Measurements from ENCODE around the gene EFS. TPM values are rescaled to one million over a fixed set of nuclear protein-coding genes. Genes with fewer than 3 reads are reported as not detected.
"Not testable (repeated sequence)": the region's sequence is repeated elsewhere in the genome, so short reads cannot be mapped to it uniquely, and the experiment has no call there.

EFS gene
- total and polyA plus RNA-seq, 7 donors: 0.46 to 19.9 (median 10.0) TPM

DNA sequence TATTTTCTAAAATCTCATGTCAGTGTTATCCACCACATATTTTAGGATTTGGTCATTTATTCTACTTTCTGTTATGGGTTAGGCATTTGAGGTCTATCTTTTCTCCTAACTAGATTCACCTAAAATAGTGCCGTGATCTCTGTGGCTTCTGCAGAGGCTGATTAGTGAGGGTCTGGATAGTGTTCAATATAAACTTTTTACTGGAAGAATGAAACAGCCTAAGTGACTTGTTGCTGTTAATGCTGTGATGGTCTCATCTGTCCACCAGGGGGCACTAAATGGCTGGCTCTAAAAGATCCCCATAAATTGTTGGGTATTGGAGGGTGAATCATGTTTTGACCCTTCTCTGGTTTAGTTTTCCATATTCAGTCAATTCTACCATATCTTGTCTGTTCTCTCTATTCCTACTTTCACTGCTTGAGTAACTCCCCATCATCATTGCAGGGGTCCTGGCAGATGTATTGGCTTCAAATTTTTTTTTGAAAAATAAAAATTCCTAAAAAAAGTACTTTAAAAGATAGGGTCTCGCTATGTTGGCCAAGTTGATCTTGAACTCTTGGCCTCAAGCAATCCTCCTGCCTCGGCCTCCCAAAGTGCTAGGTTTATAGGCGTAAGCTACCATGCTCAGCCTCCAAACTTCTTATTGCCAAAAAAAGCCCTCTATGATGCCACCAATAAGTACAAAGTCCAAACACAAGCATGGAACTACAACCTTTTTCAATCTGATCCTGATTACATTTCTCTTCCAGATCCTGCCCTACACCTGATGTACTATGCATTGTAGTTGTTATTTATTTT, 36.8 kb downstream of the EFS start:
- intact Hi-C loops (cut with DNase I): loop anchor here (1.0 to 10.0 kb wide), 3 partner anchors 52 to 227 kb away; partner anchors contain the start of genes NGDN, THTPA and ZFHX2
- H3K4me1 ChIP-seq: peaks cover 0 to 14% (median 5%) of the 10 kb centered on the region in 4 donors
- 32 to 48% methylated on average over 4 of the region's 4 CpGs for WGBS, 2 donors
- H3K27me3 ChIP-seq: no peaks in the 10 kb centered on the region
- H3K9me3 ChIP-seq: no peaks in the 10 kb centered on the region
- H3K36me3 ChIP-seq: peaks cover 17 to 26% (median 19%) of the 10 kb centered on the region in 4 donors
- H3K27ac ChIP-seq: no peak overlapping the region
- TF ChIP-seq, protein P1, sequence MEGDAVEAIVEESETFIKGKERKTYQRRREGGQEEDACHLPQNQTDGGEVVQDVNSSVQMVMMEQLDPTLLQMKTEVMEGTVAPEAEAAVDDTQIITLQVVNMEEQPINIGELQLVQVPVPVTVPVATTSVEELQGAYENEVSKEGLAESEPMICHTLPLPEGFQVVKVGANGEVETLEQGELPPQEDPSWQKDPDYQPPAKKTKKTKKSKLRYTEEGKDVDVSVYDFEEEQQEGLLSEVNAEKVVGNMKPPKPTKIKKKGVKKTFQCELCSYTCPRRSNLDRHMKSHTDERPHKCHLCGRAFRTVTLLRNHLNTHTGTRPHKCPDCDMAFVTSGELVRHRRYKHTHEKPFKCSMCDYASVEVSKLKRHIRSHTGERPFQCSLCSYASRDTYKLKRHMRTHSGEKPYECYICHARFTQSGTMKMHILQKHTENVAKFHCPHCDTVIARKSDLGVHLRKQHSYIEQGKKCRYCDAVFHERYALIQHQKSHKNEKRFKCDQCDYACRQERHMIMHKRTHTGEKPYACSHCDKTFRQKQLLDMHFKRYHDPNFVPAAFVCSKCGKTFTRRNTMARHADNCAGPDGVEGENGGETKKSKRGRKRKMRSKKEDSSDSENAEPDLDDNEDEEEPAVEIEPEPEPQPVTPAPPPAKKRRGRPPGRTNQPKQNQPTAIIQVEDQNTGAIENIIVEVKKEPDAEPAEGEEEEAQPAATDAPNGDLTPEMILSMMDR (IDR thresholded peaks at IDR 0.05): peak; percentile 77 to 90 (median 85)
- no peak for TF ChIP-seq POLR2AphosphoS5 (IDR thresholded peaks at IDR 0.05)
- no peak overlapping the region for H3K4me3 ChIP-seq
- peak; percentile 87 for DNase-seq

DNA sequence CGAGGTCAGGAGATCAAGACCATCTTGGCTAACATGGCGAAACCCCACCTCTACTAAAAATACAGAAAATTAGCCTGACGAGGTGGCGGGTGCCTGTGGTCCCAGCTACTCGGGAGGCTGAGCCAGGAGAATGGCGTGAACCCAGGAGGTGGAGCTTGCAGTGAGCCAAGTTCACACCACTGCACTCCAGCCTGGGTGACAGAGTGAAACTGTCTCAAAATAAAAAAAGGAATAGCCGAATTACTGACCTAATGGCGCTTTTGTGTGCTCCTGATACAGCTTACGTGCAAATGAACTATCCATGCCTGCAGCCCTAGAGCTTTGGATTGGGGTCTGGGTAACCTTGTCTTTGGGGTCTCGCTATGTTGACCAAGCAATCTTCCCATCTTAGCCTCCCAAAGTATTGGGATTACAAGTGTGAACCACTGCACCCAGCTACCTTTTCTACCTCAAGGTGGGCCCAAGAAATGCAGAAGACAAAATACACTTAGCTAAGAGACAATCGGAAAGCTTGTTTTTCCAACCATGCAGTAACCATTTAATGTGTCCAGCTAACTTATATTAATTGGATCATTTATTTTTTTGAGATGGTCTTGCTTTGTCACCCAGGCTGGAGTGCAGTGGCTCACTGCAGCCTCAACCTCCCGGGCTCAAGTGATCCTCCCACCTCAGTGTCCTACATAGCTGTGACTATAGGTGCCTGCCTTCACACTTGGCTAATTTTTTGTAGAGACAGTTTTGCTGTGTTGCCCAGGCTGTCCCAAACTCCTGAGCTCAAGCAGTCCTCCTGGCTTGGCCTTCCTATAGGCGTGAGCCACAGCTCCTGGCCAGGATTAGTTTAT, 38.3 kb downstream of the EFS start:
- Histone ChIP-seq H3K9me3 (no peaks in the 10 kb centered on the region), H3K27ac (no peak overlapping the region), H3K4me3 (no peak overlapping the region), H3K36me3 (peaks cover 17 to 32% (median 19%) of the 10 kb centered on the region in 4 donors), H3K4me1 (peaks cover 0 to 25% (median 17%) of the 10 kb centered on the region in 4 donors), H3K27me3 (no peaks in the 10 kb centered on the region)
- TF ChIP-seq, protein P1 (IDR thresholded peaks at IDR 0.05): no peak
- TF ChIP-seq POLR2A (IDR thresholded peaks at IDR 0.05) (no peak), POLR2AphosphoS5 (IDR thresholded peaks at IDR 0.05) (no peak), EP300 (IDR thresholded peaks at IDR 0.05) (no peak)
- intact Hi-C loops (cut with DNase I): loop anchor here (5.0 to 10.0 kb wide), 2 partner anchors 141 to 228 kb away; partner anchors contain the start of genes NGDN, THTPA and ZFHX2
- no peak for DNase-seq
- 78 to 86% methylated on average over 13 of the region's 13 CpGs for WGBS, 2 donors

DNA sequence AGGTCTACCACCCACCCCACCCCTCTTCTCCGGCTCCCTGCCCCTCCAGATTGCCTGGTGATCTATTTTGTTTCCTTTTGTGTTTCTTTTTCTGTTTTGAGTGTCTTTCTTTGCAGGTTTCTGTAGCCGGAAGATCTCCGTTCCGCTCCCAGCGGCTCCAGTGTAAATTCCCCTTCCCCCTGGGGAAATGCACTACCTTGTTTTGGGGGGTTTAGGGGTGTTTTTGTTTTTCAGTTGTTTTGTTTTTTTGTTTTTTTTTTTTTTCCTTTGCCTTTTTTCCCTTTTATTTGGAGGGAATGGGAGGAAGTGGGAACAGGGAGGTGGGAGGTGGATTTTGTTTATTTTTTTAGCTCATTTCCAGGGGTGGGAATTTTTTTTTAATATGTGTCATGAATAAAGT, 39.2 kb downstream of the EFS start:
- H3K4me3 ChIP-seq, DNase-seq, H3K27ac ChIP-seq, H3K9me3 ChIP-seq, H3K27me3 ChIP-seq: not testable (repeated sequence)
- intact Hi-C loops (cut with DNase I): loop anchor here (5.0 to 10.0 kb wide), 2 partner anchors 142 to 229 kb away; partner anchors contain the start of genes NGDN, THTPA and ZFHX2
- peaks cover 17 to 32% (median 19%) of the 10 kb centered on the region in 4 donors for H3K36me3 ChIP-seq
- peaks cover 0 to 25% (median 17%) of the 10 kb centered on the region in 4 donors for H3K4me1 ChIP-seq
- WGBS, 2 donors: 95 to 96% methylated on average over 5 of the region's 5 CpGs

DNA sequence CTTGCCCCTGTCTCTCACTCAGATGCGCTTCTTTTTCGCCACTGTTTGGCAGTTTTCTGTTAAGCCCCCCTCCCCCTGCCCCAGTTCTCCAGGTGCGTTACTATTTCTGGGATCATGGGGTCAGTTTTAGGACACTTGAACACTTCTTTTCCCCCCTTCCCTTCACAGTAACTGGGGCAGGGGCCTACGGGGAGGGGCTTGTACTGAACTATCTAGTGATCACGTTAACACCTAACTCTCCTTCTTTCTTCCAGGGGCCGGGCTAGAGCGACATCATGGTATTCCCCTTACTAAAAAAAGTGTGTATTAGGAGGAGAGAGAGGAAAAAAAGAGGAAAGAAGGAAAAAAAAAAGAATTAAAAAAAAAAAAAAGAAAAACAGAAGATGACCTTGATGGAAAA, 40.0 kb downstream of the EFS start:
- H3K9me3 ChIP-seq: no peaks in the 10 kb centered on the region
- H3K36me3 ChIP-seq: peaks cover 17 to 32% (median 19%) of the 10 kb centered on the region in 4 donors
- WGBS, 2 donors: 87 to 93% methylated on average over 7 of the region's 7 CpGs
- TF ChIP-seq POLR2A (IDR thresholded peaks at IDR 0.05) (no peak), EP300 (IDR thresholded peaks at IDR 0.05) (no peak), POLR2AphosphoS5 (IDR thresholded peaks at IDR 0.05) (no peak)
- TF ChIP-seq, protein P1 (IDR thresholded peaks at IDR 0.05): no peak
- H3K27ac ChIP-seq: no peak overlapping the region
- H3K4me1 ChIP-seq: peaks cover 0 to 32% (median 23%) of the 10 kb centered on the region in 4 donors
- no peak for DNase-seq
- H3K4me3 ChIP-seq: no peak overlapping the region
- intact Hi-C loops (cut with DNase I): loop anchor here (5.0 to 10.0 kb wide), 2 partner anchors 142 to 230 kb away; partner anchors contain the start of genes NGDN, THTPA and ZFHX2
- no peaks in the 10 kb centered on the region for H3K27me3 ChIP-seq

Data from sigmoid colon (tissue), 7 donors.